ENCODE measurements around the gene PRPF31. TPM values are rescaled to one million over a fixed set of nuclear protein-coding genes. Genes with fewer than 3 reads are reported as not detected.

Gene PRPF31
- total and polyA plus RNA-seq, 9 of the 15 experiments (the other 6 are each of a cell fraction or from before 2014, with no cell fraction given): 5.8 to 92.2 (median 69.2) TPM

- TF ChIP-seq ETS2 (tag; IDR thresholded peaks at IDR 0.05; ENCODE audit: borderline replicate concordance, poor library complexity, severe bottlenecking): no peak
- peak; percentile 80 for TF ChIP-seq ESRRA (IDR thresholded peaks at IDR 0.05; ENCODE audit: borderline replicate concordance, low read depth)
- no peak for TF ChIP-seq WHSC1 (IDR thresholded peaks at IDR 0.05; ENCODE audit: low read length)
- TF ChIP-seq NCOR1 (IDR thresholded peaks at IDR 0.05): no peak
- no peak for TF ChIP-seq ZNF316 (IDR thresholded peaks at IDR 0.05)
- TF ChIP-seq HLTF (IDR thresholded peaks at IDR 0.05): no peak
- TF ChIP-seq CEBPB (tag; IDR thresholded peaks at IDR 0.05): no peak
- no peak for TF ChIP-seq ZBTB8A (IDR thresholded peaks at IDR 0.05; ENCODE audit: partially characterized antibody)
- peak; percentile 66 for TF ChIP-seq TAF7 (tag; IDR thresholded peaks at IDR 0.05)
- no peak for TF ChIP-seq ZNF121 (CRISPR knock-in tag; conservative IDR thresholded peaks at IDR 0.05)
- 0 out of 2 replicates have a peak, but pooled peaks have one; percentile 52 for TF ChIP-seq PYGO2 (tag; IDR thresholded peaks at IDR 0.05)
- TF ChIP-seq RHOXF2B (CRISPR knock-in tag; conservative IDR thresholded peaks at IDR 0.05): 0 out of 2 replicates have a peak, but pooled peaks have one; percentile 44
- no peak for TF ChIP-seq SNAPC5 (CRISPR knock-in tag; IDR thresholded peaks at IDR 0.05)
- TF ChIP-seq JUN (IDR thresholded peaks at IDR 0.05; ENCODE audit: borderline replicate concordance, low read depth, low read length): peak; percentile 64
- no peak for TF ChIP-seq JUN (CRISPR knock-in tag; IDR thresholded peaks at IDR 0.05; ENCODE audit: borderline replicate concordance)
- peak; percentile 34; the same call in 1 of the 2 replicates for TF ChIP-seq NR2C2 (CRISPR knock-in tag; IDR thresholded peaks at IDR 0.05)
- TF ChIP-seq NR2C2 (tag; IDR thresholded peaks at IDR 0.05): peak; percentile 95
- TF ChIP-seq CC2D1A (IDR thresholded peaks at IDR 0.05): peak; percentile 87; the same call in 1 of the 2 replicates
- peak; percentile 85 for TF ChIP-seq NR2C1 (IDR thresholded peaks at IDR 0.05)
- peak; percentile 88 for TF ChIP-seq NR2C1 (tag; IDR thresholded peaks at IDR 0.05)
- TF ChIP-seq NR0B1 (IDR thresholded peaks at IDR 0.05; ENCODE audit: partially characterized antibody): no peak
- TF ChIP-seq HCFC1 (IDR thresholded peaks at IDR 0.05; ENCODE audit: low read depth, low read length): peak; percentile 99
- no peak for TF ChIP-seq BCL6 (CRISPR knock-in tag; IDR thresholded peaks at IDR 0.05)
- no peak for TF ChIP-seq ZNF707 (CRISPR knock-in tag; conservative IDR thresholded peaks at IDR 0.05)
- peak; percentile 84 for TF ChIP-seq CXXC5 (CRISPR knock-in tag; IDR thresholded peaks at IDR 0.05)
- TF ChIP-seq HMG20B (CRISPR knock-in tag; IDR thresholded peaks at IDR 0.05): no peak
- no peak for TF ChIP-seq POLR3A (IDR thresholded peaks at IDR 0.05; ENCODE audit: borderline replicate concordance, extremely low read depth, insufficient read depth, insufficient read length)
- TF ChIP-seq RNF2 (IDR thresholded peaks at IDR 0.05): no peak
- TF ChIP-seq NFYB (IDR thresholded peaks at IDR 0.05; ENCODE audit: extremely low read depth, insufficient read length): no peak
- peak; percentile 56; the same call in 1 of the 2 replicates for TF ChIP-seq ZBTB12 (CRISPR knock-in tag; IDR thresholded peaks at IDR 0.05)
- TF ChIP-seq ZNF507 (tag; conservative IDR thresholded peaks at IDR 0.05): no peak
Observed at GRCh38 chr19:54102421-54103169, 13.0 kb upstream of the PRPF31 start, which contains the start of gene NDUFA3 (continued).
